ENCODE data around the gene LYST.

- TF ChIP-seq POLR2AphosphoS5 (IDR thresholded peaks at IDR 0.05) (no peak), SMC3 (conservative IDR thresholded peaks at IDR 0.05; ENCODE audit: poor library complexity) (no peak)
Observed at GRCh38 chr1:235639226-235640205, 227.2 kb downstream of the LYST start.

All from neural cell (in vitro differentiated cells).